Activated CD8-positive, alpha-beta memory T cell treated with anti-CD3 and anti-CD28 coated beads for 48 hours (primary cell): Measurements from ENCODE around the gene KIF26B.
"Not testable (repeated sequence)": the region's sequence is repeated elsewhere in the genome, so short reads cannot be mapped to it uniquely, and the experiment has no call there.

Source experiments
- DNase-seq, 3 experiments: peaks; one replicate each; pipeline ENCODE4 v3.0.0-alpha.2; 2020; ENCODE audit warnings: low read depth in 2 of 3, low spot score in 2 of 3

KIF26B gene

DNA sequence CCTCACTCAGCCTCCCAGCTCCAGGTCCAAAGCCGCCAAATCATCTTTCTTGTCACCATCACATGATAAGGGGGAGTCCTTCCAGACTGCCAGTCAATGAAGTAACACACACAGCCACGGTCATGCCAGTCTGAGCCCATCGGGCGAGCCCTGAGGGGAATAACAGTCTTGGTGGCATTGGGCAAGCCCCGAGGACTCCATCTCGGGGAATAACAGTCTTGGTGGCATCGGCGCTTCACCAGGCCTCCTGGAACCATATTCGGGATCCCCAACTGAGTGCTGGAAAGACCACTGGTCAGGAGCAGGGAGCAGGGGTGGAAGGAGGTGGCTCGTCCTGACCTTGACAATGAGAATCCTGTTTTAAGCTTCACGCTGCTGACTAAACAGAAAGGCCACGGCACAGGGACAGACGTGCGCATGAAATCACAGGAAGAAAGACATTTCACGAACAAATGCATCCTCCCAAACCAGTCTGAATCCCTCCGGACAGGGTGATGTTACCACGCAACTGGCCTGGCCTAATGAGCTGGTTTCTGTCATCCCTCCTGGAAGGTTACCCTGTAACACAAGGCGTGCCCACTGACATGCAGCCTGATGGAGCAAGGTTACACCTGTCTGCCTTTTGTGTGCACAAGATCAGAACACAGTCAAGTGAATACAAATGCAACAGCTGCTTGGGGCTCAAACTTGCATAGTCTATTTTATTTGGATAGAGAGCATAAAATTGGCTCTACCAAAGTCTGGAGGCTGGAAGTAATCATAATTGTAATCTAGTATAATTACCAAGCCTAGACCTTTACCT lies 517.4 kb downstream of the KIF26B start:
- DNase-seq = no peak

DNA sequence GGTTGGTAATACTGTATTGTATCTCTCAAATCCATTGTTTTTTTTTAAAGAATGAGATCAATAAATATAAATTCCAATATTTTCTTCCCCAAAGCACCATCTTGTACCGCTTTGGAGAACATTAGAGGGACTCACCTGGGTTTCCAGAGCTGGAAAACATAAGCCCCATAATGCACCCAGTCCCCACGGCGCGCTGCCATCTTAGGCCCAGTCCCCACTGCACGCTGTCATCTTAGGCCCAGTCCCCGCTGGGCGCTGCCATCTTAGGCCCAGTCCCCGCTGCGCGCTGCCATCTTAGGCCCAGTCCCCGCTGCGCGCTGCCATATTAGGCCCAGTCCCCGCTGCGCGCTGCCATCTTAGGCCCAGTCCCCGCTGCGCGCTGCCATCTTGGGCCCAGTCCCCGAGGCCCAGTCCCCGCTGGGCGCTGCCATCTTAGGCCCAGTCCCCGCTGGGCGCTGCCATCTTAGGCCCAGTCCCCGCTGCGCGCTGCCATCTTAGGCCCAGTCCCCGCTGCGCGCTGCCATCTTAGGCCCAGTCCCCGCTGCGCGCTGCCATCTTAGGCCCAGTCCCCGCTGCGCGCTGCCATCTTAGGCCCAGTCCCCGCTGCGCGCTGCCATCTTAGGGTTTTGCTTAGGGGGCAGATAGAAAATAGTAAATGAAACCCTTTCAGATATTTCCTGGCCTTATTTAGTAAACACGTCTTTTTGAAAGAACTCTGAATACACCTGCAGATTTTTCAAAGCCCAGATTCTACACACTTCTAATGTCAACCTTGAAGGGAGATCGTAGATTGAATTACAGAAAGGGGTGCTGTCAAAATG lies 518.3 kb downstream of the KIF26B start:
- DNase-seq = not testable (repeated sequence)

- no peak for DNase-seq
Measured at GRCh38 chr1:245673881-245674414, 519.2 kb downstream of the KIF26B start.

GRCh38 chr1:245677461-245678240 lies 522.9 kb downstream of the KIF26B start:
- DNase-seq = no peak

- no peak for DNase-seq
Measured at GRCh38 chr1:245678860-245679411, 524.2 kb downstream of the KIF26B start.

GRCh38 chr1:245679821-245680780 lies 525.3 kb downstream of the KIF26B start:
- DNase-seq = no peak

DNA sequence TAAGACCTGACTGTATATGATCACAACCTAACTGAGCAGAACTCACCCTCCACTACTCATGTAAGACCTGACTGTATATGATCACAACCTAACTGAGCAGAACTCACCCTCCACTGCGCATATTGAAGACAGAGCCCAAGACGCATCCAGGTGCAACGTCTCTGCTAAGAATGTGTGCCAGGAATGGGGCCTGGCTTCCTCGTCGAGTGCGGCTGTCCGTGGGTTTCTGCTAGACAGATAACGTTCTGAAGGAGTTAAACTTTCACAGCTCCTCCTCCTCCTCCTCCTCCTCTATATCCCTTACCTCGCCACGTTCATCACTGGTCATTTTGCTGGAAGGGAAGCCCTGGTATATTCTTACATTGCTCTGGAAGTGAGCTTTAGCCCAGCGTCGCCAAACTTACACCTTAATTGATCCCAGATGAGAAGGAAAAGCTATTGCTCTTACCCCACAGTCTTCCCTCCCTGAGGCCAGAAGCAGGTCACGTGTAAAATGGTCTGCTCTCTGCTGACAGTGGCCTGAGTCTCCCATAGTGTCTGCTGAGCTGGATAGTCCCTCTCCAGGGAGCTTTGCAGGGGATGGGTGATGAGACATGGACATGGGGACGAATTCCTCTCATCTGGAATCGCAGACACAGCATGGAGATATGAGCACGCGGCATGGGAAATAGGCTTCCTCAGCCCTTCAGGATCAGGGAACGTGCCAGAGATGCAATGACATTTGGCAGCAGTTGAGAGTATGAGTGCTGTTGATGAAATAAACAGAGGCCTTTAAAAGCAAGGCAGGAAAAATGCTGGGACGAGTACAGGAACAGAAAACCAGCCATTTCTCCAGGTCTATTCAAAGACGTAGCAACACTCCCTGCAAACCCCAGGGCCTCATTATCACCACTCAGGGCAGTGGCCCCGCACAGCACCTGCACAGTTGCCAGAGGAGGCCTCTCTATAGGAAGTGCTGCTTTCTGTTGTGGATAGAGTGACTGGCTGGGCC lies 528.1 kb downstream of the KIF26B start:
- no peak for DNase-seq

DNA sequence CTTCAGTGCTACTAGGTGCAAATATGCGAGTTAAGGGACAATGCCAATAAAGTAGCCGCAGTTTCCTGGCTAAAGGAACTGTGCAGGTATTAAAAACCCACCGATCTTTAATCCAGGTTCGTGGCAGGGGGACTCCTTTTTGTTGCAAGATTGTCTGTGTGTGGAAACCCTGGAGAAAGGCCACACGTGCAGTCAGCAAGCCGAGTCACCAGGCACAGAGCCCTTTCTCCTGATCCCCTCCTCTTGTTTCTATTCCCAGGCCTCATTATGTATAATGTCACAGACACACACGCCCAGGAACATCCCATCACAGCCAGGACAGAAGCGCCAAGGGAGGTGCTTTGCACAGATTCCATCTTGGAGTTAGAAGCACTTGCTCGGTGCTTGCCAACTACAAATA lies 528.9 kb downstream of the KIF26B start:
- no peak for DNase-seq

- no peak for DNase-seq
Measured at GRCh38 chr1:245684166-245684565, 529.4 kb downstream of the KIF26B start.

GRCh38 chr1:245684571-245684970 lies 529.8 kb downstream of the KIF26B start:
- no peak for DNase-seq

DNA sequence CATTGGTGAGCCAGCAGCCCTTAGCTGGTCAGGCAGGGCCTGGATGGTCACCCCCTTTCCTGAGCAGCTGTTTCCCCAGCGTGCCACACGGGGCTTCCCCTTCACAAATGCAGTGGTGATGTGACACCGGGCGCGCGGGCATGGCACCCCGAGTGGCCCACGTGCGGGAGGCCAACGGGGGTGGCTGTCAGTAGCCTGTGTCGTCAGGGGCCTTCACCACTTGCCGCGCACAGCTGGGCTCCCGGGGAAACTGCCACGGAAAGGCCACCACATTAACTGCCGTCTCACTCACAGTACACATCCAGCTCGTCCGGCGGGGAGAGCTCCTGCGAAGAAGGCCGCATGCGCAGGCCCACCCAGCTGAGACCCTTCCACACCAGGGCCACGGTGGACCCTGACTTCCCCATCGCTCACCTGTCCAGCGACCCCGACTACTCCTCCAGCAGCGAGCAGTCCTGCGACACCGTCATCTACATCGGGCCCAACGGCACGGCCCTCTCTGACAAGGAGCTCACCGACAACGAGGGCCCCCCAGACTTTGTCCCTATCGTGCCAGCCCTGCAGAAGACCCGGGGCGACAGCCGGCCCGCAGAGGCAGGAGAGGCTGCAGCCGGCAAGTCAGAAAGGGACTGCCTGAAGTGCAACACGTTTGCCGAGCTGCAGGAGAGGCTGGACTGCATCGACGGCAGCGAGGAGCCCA lies 530.5 kb downstream of the KIF26B start:
- DNase-seq = no peak

GRCh38 chr1:245686006-245686405 lies 531.2 kb downstream of the KIF26B start:
- no peak for DNase-seq

GRCh38 chr1:245686446-245687030 lies 531.8 kb downstream of the KIF26B start:
- DNase-seq = no peak

DNA sequence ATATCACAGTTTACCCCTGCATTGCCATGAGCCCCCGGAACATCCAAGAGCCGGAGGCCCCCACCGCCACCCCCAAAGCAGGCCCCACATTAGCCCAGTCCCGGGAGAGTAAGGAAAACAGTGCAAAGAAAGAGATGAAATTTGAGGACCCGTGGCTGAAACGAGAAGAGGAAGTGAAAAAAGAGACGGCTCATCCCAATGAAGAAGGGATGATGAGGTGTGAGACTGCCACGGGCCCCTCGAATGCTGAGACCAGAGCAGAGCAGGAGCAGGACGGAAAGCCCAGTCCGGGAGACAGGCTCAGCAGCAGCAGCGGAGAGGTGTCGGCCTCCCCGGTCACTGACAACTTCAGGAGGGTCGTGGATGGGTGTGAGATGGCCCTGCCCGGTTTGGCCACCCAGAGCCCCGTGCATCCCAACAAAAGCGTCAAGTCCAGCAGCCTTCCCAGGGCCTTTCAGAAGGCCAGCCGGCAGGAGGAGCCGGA lies 532.4 kb downstream of the KIF26B start:
- DNase-seq = no peak

GRCh38 chr1:245687636-245688535 lies 533.1 kb downstream of the KIF26B start:
- no peak for DNase-seq
